Brain microvascular endothelial cell (primary cell): Measurements from ENCODE around the gene CDKN2C.

Source experiments
- DNase-seq: peaks from one replicate; pipeline ENCODE4 v3.0.0-alpha.2; 2020
- H3K27ac ChIP-seq: fragments of 250-450 bp; sonication (Bioruptor Pico); 2 replicates; pipeline ENCODE4 v1.5.1; 2020; ENCODE audit warnings: mild to moderate bottlenecking, moderate library complexity
- H3K27me3 ChIP-seq: fragments of 250-450 bp; sonication (Bioruptor Pico); replicated peaks from 2 replicates; pipeline ENCODE4 v1.5.1; 2020; ENCODE audit warnings: mild to moderate bottlenecking
- H3K36me3 ChIP-seq: fragments of 250-450 bp; sonication (Bioruptor Pico); replicated peaks from 2 replicates; pipeline ENCODE4 v1.5.1; 2020; ENCODE audit warnings: mild to moderate bottlenecking
- H3K4me3 ChIP-seq: 2 replicates; pipeline ENCODE4 v1.5.1; 2011; ENCODE audit warnings: low read depth, mild to moderate bottlenecking, control low read depth, low read length, moderate library complexity
- CTCF ChIP-seq: IDR thresholded peaks from 2 replicates; pipeline ENCODE4 v1.5.1; 2011; ENCODE audit warnings: low read depth, mild to moderate bottlenecking, moderate library complexity, low read length, control low read depth, inconsistent platforms; ENCODE audit errors: missing control alignments
- in situ Hi-C: cut with HindIII; loops from 2 replicates; pipeline ENCODE4 v1.10.0; 2017; ENCODE audit warnings: low sequenced_read_pairs, low pct_ligation_motif_present

CDKN2C gene

GRCh38 chr1:50986653-50987052 is 16.6 kb downstream of the CDKN2C start:
- no peaks in the 10 kb centered on the region for H3K27me3 ChIP-seq
- no peak for DNase-seq

GRCh38 chr1:50989694-50990093 is 19.6 kb downstream of the CDKN2C start:
- H3K4me3 ChIP-seq: no peak overlapping the region
- TF ChIP-seq CTCF: no peak
- H3K36me3 ChIP-seq: no peaks in the 10 kb centered on the region
- in situ Hi-C loops: no loop called here
- no peak for DNase-seq
- no peak overlapping the region for H3K27ac ChIP-seq
- no peaks in the 10 kb centered on the region for H3K27me3 ChIP-seq

More at GRCh38 chr1:50986653-50987052, 16.6 kb downstream of the CDKN2C start:
- in situ Hi-C loops: no loop called here
- no peak for TF ChIP-seq CTCF
- no peak overlapping the region for H3K27ac ChIP-seq
- no peaks in the 10 kb centered on the region for H3K36me3 ChIP-seq
- H3K4me3 ChIP-seq: no peak overlapping the region

GRCh38 chr1:50992532-50993318 is 22.7 kb downstream of the CDKN2C start:
- Histone ChIP-seq H3K36me3 (no peaks in the 10 kb centered on the region), H3K27ac (no peak overlapping the region), H3K27me3 (no peaks in the 10 kb centered on the region), H3K4me3 (no peak overlapping the region)
- no peak for TF ChIP-seq CTCF
- in situ Hi-C loops: no loop called here
- DNase-seq: no peak

- DNase-seq: no peak
- no peak overlapping the region for H3K4me3 ChIP-seq
- in situ Hi-C loops: no loop called here
- no peak overlapping the region for H3K27ac ChIP-seq
- H3K27me3 ChIP-seq: no peaks in the 10 kb centered on the region
- TF ChIP-seq CTCF: no peak
- no peaks in the 10 kb centered on the region for H3K36me3 ChIP-seq
These were observed 23.6 kb downstream of the CDKN2C start for GRCh38 chr1:50993645-50994044.

- TF ChIP-seq CTCF: no peak
- H3K36me3 ChIP-seq: no peaks in the 10 kb centered on the region
- H3K27ac ChIP-seq: no peak overlapping the region
- H3K27me3 ChIP-seq: no peaks in the 10 kb centered on the region
- no peak overlapping the region for H3K4me3 ChIP-seq
- DNase-seq: no peak
- in situ Hi-C loops: no loop called here
These were observed 25.0 kb downstream of the CDKN2C start for GRCh38 chr1:50994997-50995396.

GRCh38 chr1:50995651-50996050 is 25.6 kb downstream of the CDKN2C start:
- no peak for DNase-seq
- Histone ChIP-seq H3K36me3 (no peaks in the 10 kb centered on the region), H3K4me3 (no peak overlapping the region), H3K27ac (no peak overlapping the region), H3K27me3 (no peaks in the 10 kb centered on the region)
- in situ Hi-C loops: no loop called here
- no peak for TF ChIP-seq CTCF
